Left lung (tissue), 10 donors: ENCODE results near the gene OSBPL8. TPM values are rescaled to one million over a fixed set of nuclear protein-coding genes. Genes with fewer than 3 reads are reported as not detected.

ENCODE experiments used
- ATAC-seq: fragments of 200-7000 bp; cut with Tn5 transposase; one replicate; pipeline ENCODE4 v1.9.1; 2020; ENCODE audit warnings: moderate library complexity
- DNase-seq, 4 donors: peaks; one replicate each; pipeline ENCODE4 v3.0.0-alpha.2; 2013 to 2020
- H3K27ac ChIP-seq, 2 donors: fragments of 200-600 bp; sonication (generic) in 1 of 2; one replicate each; pipeline versions ENCODE4 v1.5.0 to v1.8.0; 2020 to 2021
- H3K27me3 ChIP-seq, 2 donors: fragments of 200-600 bp; sonication (generic) in 1 of 2; one replicate each; pipeline versions ENCODE4 v1.5.0 to v1.8.0; 2020 to 2021
- H3K36me3 ChIP-seq, 2 donors: fragments of 200-600 bp; sonication (generic) in 1 of 2; one replicate each; pipeline versions ENCODE4 v1.5.0 to v1.8.0; 2020 to 2021
- H3K4me1 ChIP-seq, 2 donors: fragments of 200-600 bp; one replicate each; pipeline ENCODE4 v1.8.0; 2021
- H3K4me3 ChIP-seq, 2 donors: fragments of 200-600 bp; sonication (generic) in 1 of 2; one replicate each; pipeline versions ENCODE4 v1.5.0 to v1.8.0; 2020 to 2021; ENCODE audit warnings: mild to moderate bottlenecking in 1 of 2
- H3K9me3 ChIP-seq, 2 donors: fragments of 200-600 bp; sonication (generic) in 1 of 2; one replicate each; pipeline versions ENCODE4 v1.5.0 to v1.8.0; 2020 to 2021
- intact Hi-C, 2 donors: fragments of 100-400 bp; cut with DNase I; formaldehyde crosslinking; loops; one replicate each; pipeline versions ENCODE4 v1.11.2 to v1.14.2; 2022
- polyA plus RNA-seq, 6 donors: library from polyadenylated mRNA; unstranded; fragments of 120-200 nt; gene quantifications; one replicate each; pipeline ENCODE4 v1.2.1, GENCODE V29; 2013; ENCODE audit not compliant: insufficient read length in 6 of 6
- total RNA-seq, 2 donors: library from RNA; stranded (reverse); fragmentation: NEBNext Ultra II Directional; extraction: Animal tissue kit (Norgen Biotek cat#: 25700); gene quantifications; one replicate each; pipeline ENCODE4 v1.2.1, GENCODE V29; 2021
- TF ChIP-seq, protein P1 (sequence below), 2 donors: fragments of 200-600 bp; sonication (generic) in 1 of 2; IDR thresholded peaks; one replicate each; pipeline versions ENCODE4 v1.5.0 to v1.8.0; 2021; ENCODE audit warnings: antibody characterized with exemption in 2 of 2
- donor health status: DM: no; HTN: yes; CAD: no.
- donor health status: DM: no; HTN: no; CAD: no.

The OSBPL8 gene
- total and polyA plus RNA-seq, 8 donors = 53.9 to 100 (median 62.5) TPM

DNA sequence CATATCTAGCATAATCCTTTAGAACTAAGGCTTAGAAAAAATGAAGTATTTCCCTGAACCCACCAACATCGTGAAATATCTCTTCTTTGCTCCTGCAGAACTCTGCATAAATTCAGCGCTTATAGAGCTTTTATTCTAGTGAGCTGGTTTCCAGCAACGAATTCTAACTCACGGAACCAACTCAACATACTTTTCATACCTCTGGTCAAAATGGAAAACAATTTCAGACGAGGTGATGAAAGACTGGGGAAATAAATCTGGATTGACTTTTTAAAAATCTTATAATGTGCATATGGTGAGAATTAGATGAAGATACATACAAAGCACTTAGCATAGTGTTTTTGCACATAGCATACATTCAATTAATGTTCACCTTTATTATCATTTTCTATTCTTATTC lies 148.8 kb downstream of the OSBPL8 start:
- Histone ChIP-seq H3K27ac (no peak overlapping the region), H3K4me1 (no peaks in the 10 kb centered on the region), H3K4me3 (no peak overlapping the region), H3K9me3 (no peaks in the 10 kb centered on the region), H3K27me3 (no peaks in the 10 kb centered on the region), H3K36me3 (no peaks in the 10 kb centered on the region)
- no peak for DNase-seq
- TF ChIP-seq, protein P1, sequence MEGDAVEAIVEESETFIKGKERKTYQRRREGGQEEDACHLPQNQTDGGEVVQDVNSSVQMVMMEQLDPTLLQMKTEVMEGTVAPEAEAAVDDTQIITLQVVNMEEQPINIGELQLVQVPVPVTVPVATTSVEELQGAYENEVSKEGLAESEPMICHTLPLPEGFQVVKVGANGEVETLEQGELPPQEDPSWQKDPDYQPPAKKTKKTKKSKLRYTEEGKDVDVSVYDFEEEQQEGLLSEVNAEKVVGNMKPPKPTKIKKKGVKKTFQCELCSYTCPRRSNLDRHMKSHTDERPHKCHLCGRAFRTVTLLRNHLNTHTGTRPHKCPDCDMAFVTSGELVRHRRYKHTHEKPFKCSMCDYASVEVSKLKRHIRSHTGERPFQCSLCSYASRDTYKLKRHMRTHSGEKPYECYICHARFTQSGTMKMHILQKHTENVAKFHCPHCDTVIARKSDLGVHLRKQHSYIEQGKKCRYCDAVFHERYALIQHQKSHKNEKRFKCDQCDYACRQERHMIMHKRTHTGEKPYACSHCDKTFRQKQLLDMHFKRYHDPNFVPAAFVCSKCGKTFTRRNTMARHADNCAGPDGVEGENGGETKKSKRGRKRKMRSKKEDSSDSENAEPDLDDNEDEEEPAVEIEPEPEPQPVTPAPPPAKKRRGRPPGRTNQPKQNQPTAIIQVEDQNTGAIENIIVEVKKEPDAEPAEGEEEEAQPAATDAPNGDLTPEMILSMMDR (IDR thresholded peaks at IDR 0.05) = no peak
- ATAC-seq = no peak
- intact Hi-C loops = no loop called here

DNA sequence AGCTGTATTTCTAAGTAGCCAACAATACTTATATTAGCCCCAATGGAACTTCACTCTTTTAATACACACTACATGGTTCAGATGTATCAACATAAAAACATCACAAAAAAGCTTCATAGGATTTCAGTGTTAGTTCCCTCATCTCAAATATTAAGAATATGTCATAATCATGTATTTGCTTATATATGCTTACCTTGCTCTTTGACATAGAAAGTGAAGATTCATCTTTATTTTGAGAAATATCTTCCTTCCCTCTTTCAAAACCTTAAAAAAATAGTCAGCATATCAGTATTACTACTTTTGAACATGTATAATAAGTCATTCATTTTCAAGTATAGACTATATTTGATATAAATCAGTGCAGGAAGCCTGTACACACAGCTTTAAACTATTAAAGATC lies 149.2 kb downstream of the OSBPL8 start:
- H3K27ac ChIP-seq = no peak overlapping the region
- no peaks in the 10 kb centered on the region for H3K9me3 ChIP-seq
- no peak overlapping the region for H3K4me3 ChIP-seq
- TF ChIP-seq, protein P1 (IDR thresholded peaks at IDR 0.05) = no peak
- no peak for ATAC-seq
- no peaks in the 10 kb centered on the region for H3K27me3 ChIP-seq
- no peaks in the 10 kb centered on the region for H3K4me1 ChIP-seq
- no peak for DNase-seq
- intact Hi-C loops = no loop called here
- H3K36me3 ChIP-seq = no peaks in the 10 kb centered on the region

DNA sequence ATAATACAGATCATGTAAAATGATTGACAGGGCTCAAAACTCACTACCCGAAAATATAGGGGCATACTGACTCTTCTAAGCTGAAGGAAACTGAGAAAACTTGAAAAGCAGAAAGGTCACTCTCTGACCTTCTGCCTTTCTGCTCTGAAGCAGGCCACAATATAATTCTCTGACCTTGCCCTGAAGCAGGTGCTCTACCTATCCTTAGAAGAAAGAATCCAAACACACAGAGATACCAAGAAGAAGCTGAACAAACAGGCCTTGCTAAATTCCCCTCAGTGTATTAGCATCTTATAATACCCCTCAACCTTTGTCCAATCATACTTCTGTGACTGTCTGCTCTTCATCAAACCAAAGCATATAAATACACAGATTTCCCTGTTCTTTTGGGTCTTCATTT lies 150.5 kb downstream of the OSBPL8 start:
- no peaks in the 10 kb centered on the region for H3K27me3 ChIP-seq
- intact Hi-C loops = no loop called here
- no peak overlapping the region for H3K4me3 ChIP-seq
- no peaks in the 10 kb centered on the region for H3K36me3 ChIP-seq
- DNase-seq (no peak), ATAC-seq (no peak)
- H3K4me1 ChIP-seq = no peaks in the 10 kb centered on the region
- no peak overlapping the region for H3K27ac ChIP-seq
- no peaks in the 10 kb centered on the region for H3K9me3 ChIP-seq
- TF ChIP-seq, protein P1 (IDR thresholded peaks at IDR 0.05) = no peak

DNA sequence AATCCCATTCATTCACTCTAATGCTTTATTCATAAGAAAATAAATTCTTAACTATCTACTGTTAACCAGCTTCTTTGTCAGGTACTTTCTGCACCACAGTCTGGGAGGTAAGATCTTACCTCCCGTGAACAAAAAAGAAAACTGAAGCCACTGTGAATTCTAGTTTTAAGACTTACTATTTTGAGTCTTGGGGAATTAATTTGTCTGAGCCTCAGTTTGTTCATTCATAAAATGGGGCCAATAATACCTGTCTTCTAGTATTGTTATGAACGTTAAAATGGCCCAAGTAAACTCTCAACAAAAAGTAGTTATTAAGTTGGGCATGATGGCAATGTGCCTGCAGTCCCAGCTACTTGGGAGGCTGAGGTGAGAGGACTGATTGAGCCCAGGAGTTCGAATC lies 151.9 kb downstream of the OSBPL8 start:
- Histone ChIP-seq H3K27me3 (no peaks in the 10 kb centered on the region), H3K27ac (no peak overlapping the region), H3K9me3 (no peaks in the 10 kb centered on the region), H3K4me1 (no peaks in the 10 kb centered on the region), H3K4me3 (no peak overlapping the region), H3K36me3 (no peaks in the 10 kb centered on the region)
- no peak for DNase-seq
- ATAC-seq = no peak
- TF ChIP-seq, protein P1 (IDR thresholded peaks at IDR 0.05) = no peak
- intact Hi-C loops = no loop called here

DNA sequence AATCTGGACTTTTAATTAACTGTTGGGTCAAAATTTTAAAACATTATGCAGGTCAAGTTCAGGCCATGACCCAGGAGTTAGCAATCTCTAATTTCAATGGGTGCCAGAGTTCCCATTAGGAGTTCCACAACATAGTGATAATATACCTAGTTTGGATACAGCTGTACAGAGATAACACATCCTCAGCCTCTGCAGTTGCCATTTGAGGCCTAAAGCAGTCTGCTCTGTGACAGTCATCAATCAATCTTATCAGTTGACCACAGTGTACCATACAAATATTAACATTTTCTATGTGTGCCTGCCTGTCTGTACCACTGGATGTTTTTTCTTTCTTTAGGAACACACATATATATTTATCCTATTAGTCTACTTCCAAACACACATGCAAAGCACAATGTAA lies 157.3 kb downstream of the OSBPL8 start:
- Histone ChIP-seq H3K4me3 (no peak overlapping the region), H3K9me3 (no peaks in the 10 kb centered on the region), H3K27ac (no peak overlapping the region), H3K36me3 (peaks cover 0 to 18% of the 10 kb centered on the region in 2 donors), H3K4me1 (no peaks in the 10 kb centered on the region), H3K27me3 (no peaks in the 10 kb centered on the region)
- DNase-seq = no peak
- ATAC-seq = no peak
- TF ChIP-seq, protein P1 (IDR thresholded peaks at IDR 0.05) = no peak
- intact Hi-C loops = no loop called here
